HG02623 (cell line): ENCODE results near the gene SFXN5.

Experiments used
- ATAC-seq: cut with Tn5 transposase; IDR thresholded peaks from one replicate; pipeline ENCODE4 v1.9.1; 2021; ENCODE audit warnings: moderate library complexity; ENCODE audit not compliant: unreplicated experiment

Gene SFXN5

DNA sequence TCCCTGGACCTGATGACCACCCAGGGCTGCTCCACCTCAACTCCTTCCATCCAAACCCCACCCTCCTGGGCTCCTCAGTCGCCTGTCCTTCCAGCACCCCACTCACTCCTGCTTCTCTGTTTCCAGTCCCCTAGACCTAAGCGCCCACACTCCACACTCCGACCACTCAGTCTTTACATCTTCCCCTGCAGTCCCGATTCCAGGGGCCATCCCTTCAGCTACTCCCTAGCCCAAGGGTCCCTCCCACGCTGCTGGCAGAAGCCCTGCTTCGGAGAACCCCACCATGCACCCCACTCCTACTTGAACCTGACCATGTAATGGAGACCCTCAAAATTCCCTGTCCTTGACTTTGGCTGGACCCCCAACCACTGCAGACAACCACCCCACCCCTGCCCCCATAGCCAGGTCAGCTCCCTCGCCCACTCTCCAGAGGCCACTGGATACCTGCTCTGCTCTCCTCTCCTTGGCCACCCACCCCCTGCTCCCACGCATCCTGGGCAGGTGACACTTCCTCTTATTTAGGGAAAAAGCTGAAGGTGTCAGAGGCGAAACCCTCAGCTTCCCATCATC lies 126.0 kb downstream of the SFXN5 start:
- ATAC-seq = no peak

DNA sequence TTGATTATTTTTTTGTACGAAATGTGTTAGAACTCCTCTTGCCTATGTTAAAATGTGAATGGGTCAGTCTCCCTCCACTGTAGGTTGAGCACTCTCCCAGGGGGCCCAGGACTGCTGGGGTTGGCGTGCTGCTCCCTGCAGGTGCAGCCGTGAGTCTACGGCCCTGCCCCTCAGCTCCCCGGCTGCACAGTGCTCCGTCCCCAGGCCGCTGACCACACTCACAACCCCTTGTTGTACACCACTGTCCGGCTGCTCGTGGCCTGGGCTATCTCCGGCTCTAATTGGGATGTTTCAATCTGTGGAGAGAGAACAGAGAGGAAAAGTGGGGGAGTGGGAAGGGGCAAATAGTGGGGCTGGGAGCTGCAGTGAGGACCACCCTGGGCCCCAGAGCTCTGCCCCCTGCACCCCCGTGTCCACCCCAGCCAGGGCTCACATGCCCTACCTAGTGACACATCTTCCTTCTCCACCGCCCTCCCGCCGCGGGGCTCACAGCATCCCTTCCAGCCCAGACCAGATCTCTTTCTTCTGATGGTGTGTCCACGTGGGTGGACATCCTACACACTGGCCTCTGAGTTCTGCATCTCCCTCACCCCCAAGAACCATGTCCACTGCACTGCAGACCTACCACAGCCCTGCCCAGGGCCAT lies 126.6 kb downstream of the SFXN5 start:
- no peak for ATAC-seq

DNA sequence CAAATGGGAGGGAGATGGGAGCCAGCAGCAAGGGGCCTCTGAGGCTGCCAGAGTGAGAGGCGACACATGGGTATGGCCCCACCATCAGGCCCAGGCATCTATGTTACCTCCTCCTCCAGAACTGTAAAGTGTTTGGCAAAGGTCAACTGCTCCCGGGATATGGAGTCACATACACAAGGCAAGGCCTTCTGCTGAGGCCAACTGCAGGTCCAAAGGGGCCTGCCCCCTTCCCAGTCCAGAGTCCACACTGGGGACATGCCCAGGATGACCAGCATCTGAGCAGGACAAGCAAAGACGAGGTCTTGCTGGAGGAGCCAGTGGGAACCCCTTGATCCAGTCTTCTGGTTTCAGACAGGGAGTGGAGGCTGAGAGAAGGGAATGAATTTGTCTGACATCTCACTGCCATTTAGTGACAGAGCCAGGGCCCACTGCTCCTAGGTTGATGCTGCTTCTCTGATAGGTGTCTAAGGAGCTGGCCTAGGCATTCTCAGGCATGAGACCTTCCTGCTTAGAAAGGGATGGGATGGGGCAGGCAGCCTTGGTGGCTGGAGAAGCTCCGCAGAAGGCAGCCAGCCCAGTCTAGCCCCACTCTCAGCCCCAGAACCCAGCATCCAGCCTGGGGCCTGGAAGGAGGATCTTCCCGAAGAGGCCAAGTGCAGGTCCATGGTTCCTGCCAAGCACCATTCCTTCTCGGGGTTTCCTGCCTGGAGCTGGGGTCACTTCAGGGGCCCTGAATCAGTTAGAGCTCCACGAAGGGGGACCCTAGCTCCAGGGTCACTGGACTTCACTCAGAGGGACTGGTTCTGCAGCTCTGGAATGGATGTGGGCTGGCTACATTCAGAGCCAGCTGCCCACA lies 127.7 kb downstream of the SFXN5 start:
- no peak for ATAC-seq

DNA sequence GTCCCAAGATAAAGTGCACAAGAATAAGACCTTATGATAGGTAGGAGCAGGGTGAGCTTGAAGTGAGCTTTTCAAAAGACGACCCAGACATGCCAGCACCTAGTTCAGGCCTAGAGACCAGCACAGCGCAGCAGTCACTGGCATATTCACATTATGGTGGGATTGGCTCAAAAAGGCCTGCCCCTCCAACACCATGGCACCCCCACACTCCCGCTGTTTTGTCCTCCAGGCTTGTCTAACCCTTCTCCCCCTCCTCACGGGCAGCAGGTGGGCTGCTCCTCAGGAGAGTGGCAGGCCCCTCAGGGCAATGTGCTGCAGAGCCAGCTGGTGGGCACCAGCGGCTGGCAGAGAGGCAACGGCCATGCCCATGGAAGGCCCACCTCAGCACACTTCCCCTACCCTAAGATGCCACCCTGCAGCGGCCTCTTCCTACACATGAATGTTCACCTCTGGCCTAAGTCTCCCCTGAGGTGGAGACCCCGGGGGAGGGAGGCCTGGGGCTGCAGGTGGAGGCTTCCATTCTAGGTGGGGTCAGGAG lies 128.6 kb downstream of the SFXN5 start:
- no peak for ATAC-seq

- ATAC-seq = no peak
These were observed 129.2 kb downstream of the SFXN5 start for GRCh38 chr2:72942293-72942692.

- no peak for ATAC-seq
These were observed 130.7 kb downstream of the SFXN5 start for GRCh38 chr2:72940786-72941185.

DNA sequence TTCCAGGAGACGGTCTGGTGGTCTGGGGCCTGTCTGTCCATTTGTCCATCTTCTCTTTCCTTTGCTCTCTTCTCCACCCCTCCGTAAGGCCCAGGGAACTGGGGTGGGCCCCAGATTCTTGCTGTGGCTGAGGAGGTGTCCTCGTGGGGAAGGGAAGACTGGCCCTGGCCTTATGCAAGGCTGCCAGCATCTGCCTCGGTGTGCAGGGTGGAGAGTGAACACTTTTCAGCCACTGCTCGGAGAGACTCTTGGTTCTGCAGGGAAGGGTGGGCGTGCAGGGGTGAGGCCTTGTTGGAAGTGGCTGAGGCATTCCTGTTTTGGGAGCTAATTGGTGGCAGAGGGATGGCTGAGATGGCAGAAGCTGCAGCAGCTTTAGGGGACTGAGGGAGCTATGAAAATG lies 131.2 kb downstream of the SFXN5 start:
- ATAC-seq = no peak

DNA sequence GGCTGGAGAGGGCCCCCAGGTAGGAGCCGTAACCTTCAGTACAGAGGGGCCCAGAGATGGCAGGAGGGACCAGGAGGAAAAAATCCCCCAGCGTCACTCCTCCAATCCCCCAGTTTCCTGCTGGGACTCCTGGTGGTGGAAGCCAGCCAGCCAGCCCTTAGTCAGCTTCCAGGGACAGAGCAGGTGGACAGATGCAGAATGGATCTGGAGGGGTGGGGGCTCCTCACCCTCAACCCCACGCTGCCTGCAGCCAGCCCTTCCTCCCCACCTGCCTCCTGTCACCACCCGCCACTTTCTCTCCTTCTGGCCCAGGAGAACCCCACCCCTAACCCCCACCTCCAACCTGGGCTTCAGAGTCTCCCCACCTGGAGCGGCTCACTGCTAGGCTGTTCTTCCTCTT lies 133.1 kb downstream of the SFXN5 start:
- ATAC-seq = no peak

- no peak for ATAC-seq
These were observed 134.2 kb downstream of the SFXN5 start for GRCh38 chr2:72937356-72937669.

GRCh38 chr2:72936660-72937355 lies 134.7 kb downstream of the SFXN5 start:
- ATAC-seq = no peak

DNA sequence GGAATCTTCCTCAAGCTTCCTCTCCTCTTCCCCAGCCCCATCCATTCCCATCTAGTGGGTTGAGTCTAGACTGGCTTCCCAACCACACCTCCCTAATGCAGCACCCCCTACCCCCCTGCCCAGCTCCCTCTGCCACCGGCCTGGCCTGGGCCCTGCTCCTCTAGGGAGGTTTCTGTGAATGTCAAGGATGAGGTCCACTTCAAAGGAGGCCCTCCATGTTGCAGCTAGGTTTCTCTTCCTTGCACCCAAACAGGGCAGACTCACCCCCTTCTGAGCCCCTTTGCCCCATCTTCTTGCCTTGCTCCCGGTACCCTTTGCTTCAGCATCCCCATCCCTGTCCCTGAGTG lies 135.9 kb downstream of the SFXN5 start:
- no peak for ATAC-seq

GRCh38 chr2:72934683-72935610 lies 136.6 kb downstream of the SFXN5 start:
- no peak for ATAC-seq

GRCh38 chr2:72933646-72934151 lies 137.8 kb downstream of the SFXN5 start:
- no peak for ATAC-seq

GRCh38 chr2:72933207-72933606 lies 138.3 kb downstream of the SFXN5 start:
- no peak for ATAC-seq

GRCh38 chr2:72932805-72933204 lies 138.7 kb downstream of the SFXN5 start:
- no peak for ATAC-seq

DNA sequence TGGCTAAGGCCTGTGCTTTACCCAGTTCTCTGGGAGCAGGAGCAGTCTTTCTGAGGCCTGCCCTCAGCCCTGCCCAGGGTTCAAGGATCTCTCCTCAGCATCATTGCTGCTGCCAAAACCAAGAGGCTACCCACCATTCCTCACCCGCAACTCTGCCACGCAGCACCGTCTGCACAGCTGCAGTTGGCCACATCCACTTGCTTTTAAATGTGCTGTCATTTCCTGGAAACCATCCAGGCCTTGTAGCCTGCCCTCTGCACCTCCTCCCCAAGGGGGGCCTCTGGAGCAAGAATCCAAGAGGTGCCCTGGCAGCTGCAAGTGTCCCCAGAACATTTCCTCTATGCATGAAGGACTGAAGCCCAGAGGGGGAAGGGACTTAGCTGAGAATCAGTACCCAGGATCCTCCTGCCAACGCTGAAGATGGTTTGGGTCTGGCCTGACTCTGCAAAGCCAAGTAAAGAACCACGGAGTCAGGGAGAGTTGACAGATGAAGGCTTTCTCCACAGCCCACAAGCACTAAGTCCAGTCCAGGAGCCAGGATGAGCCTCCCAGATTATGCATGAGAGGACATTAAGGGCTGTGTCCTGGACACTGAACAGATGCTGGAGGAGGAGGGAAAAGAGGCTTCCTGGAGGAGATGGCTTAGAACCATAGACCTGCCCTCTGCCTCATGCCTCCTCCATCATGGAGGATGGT lies 139.3 kb downstream of the SFXN5 start:
- ATAC-seq = no peak

- ATAC-seq = no peak
These were observed 140.1 kb downstream of the SFXN5 start for GRCh38 chr2:72931280-72931910.

DNA sequence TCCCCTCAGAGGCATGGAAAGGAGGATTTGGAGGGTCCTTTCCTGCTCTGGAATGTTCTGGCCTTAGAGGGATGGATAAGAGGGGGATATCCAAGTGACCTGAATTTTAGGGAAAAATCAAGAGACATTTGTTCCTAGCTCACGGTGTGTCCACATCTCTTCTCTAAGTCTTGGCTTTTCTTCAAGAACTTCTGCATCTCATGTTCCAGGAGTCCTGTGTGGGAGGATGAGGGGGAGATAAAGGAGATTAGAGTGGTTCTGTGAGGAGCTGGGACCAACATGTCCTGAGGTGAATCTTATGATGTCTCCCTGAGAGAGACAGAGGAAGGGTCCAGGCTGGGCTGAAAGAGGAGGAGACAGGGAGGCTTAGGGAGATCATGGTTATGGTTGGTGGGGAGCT lies 142.5 kb downstream of the SFXN5 start:
- ATAC-seq = no peak
